Erythroblast (primary cell): ENCODE data around the gene ZNF26.

Experiments
- GATA1 ChIP-seq: IDR thresholded peaks from 2 replicates; pipeline ENCODE4 v1.6.1; 2011; ENCODE audit warnings: low read depth, mild to moderate bottlenecking, control low read depth, low read length, moderate library complexity
- POLR2A ChIP-seq: IDR thresholded peaks from 2 replicates; pipeline ENCODE4 v1.6.1; 2011; ENCODE audit warnings: mild to moderate bottlenecking, low read length

GRCh38 chr12:132955094-132956010 is 30.8 kb upstream of the ZNF26 start:
- TF ChIP-seq POLR2A = no peak
- no peak for TF ChIP-seq GATA1
